NCI-H2029 treated with DMSO at 0.1 percent for 48 hours (cell line): ENCODE results near the gene ANP32B.
"Not testable (repeated sequence)": the region's sequence is repeated elsewhere in the genome, so short reads cannot be mapped to it uniquely, and the experiment has no call there.

ENCODE experiments used
- DNase-seq: peaks from one replicate; lab custom pipeline; 2025; lab: John Stamatoyannopoulos, UW

Gene ANP32B

GRCh38 chr9:97993000-97993399 lies 9.9 kb downstream of the ANP32B start:
- DNase-seq, result no peak

- DNase-seq, result no peak
Measured at GRCh38 chr9:97994703-97995102, 11.6 kb downstream of the ANP32B start.

- DNase-seq, result not testable (repeated sequence)
Measured at GRCh38 chr9:97996676-97997075, 13.5 kb downstream of the ANP32B start.

GRCh38 chr9:97997330-97998276 lies 14.5 kb downstream of the ANP32B start:
- no peak for DNase-seq

- no peak for DNase-seq
Measured at GRCh38 chr9:98002808-98003207, 19.7 kb downstream of the ANP32B start.

GRCh38 chr9:98006127-98006796 lies 23.1 kb downstream of the ANP32B start:
- DNase-seq, result no peak

GRCh38 chr9:98007251-98007928 lies 24.2 kb downstream of the ANP32B start:
- no peak for DNase-seq

- no peak for DNase-seq
Measured at GRCh38 chr9:98008764-98009163, 25.6 kb downstream of the ANP32B start.

GRCh38 chr9:98009437-98009836 lies 26.3 kb downstream of the ANP32B start:
- DNase-seq, result no peak

- DNase-seq, result no peak
Measured at GRCh38 chr9:98009936-98010335, 26.8 kb downstream of the ANP32B start.

GRCh38 chr9:98010445-98010844 lies 27.3 kb downstream of the ANP32B start:
- DNase-seq, result no peak

- DNase-seq, result no peak
Measured at GRCh38 chr9:98011122-98011521, 28.0 kb downstream of the ANP32B start.

GRCh38 chr9:98016137-98016680 lies 33.1 kb downstream of the ANP32B start:
- DNase-seq, result no peak

GRCh38 chr9:98017306-98017705 lies 34.2 kb downstream of the ANP32B start:
- no peak for DNase-seq

- no peak for DNase-seq
Measured at GRCh38 chr9:98018347-98018746, 35.2 kb downstream of the ANP32B start.

GRCh38 chr9:98019098-98019497 lies 36.0 kb downstream of the ANP32B start:
- DNase-seq, result no peak

- not testable (repeated sequence) for DNase-seq
Measured at GRCh38 chr9:98019869-98020268, 36.7 kb downstream of the ANP32B start.

- no peak for DNase-seq
Measured at GRCh38 chr9:98020476-98021145, 37.5 kb downstream of the ANP32B start.

- DNase-seq, result no peak
Measured at GRCh38 chr9:98021306-98022040, 38.3 kb downstream of the ANP32B start.

GRCh38 chr9:98022447-98022846 lies 39.3 kb downstream of the ANP32B start:
- DNase-seq, result no peak

GRCh38 chr9:98024702-98025101 lies 41.6 kb downstream of the ANP32B start:
- peak; percentile 63 for DNase-seq
